Measurements from ENCODE around the gene HDLBP.

GRCh38 chr2:241254904-241255351 lies 60.5 kb downstream of the HDLBP start:
- TF ChIP-seq YY1 (IDR thresholded peaks at IDR 0.05; ENCODE audit: insufficient read depth, insufficient read length) (no peak), SUZ12 (IDR thresholded peaks at IDR 0.05; ENCODE audit: extremely low read depth, insufficient read depth, insufficient read length) (no peak), ZNF274 (IDR thresholded peaks at IDR 0.05; ENCODE audit: low read depth, low read length) (no peak)
